Right lobe of liver (tissue), 4 donors: ENCODE measurements around the gene BCL11B.

ENCODE experiments used
- CTCF ChIP-seq, 4 donors: fragments of 200-600 bp in 3 of 4; fragments of 450-650 bp in 1 of 4; IDR thresholded peaks; one replicate each; pipeline versions ENCODE4 v1.5.1 to v1.8.0; 2016 to 2022; ENCODE audit warnings: antibody characterized with exemption in 4 of 4, mild to moderate bottlenecking in 2 of 4
- POLR2A ChIP-seq: fragments of 450-650 bp; IDR thresholded peaks from one replicate; pipeline ENCODE4 v1.6.1; 2017; ENCODE audit warnings: antibody characterized with exemption, mild to moderate bottlenecking
- donor health status: DM: no; HTN: no; CAD: no.
- donor health status: DM: no; HTN: no; CAD: no.
- donor health status: DM: no; HTN: yes; CAD: no.

- no peak for TF ChIP-seq CTCF (IDR thresholded peaks at IDR 0.05)
- TF ChIP-seq POLR2A, result no peak
Measured at GRCh38 chr14:99166506-99166905, 105.5 kb downstream of the BCL11B start.
